Psoas muscle (tissue), 8 donors: Measurements from ENCODE around the gene MMP28. TPM values are rescaled to one million over a fixed set of nuclear protein-coding genes. Genes with fewer than 3 reads are reported as not detected.

Experiments
- ATAC-seq, 4 donors: fragments of 200-7000 bp; cut with Tn5 transposase; one replicate each; pipeline ENCODE4 v1.9.1; 2020; ENCODE audit warnings: moderate library complexity in 3 of 4, mild to moderate bottlenecking in 2 of 4
- DNase-seq, 2 donors: peaks; one replicate each; pipeline ENCODE4 v3.0.0-alpha.2; 2020
- H3K27ac ChIP-seq: fragments of 200-600 bp; one replicate; pipeline ENCODE4 v1.8.0; 2022
- H3K27me3 ChIP-seq, 3 donors: fragments of 200-600 bp in 1 of 3; one replicate each; pipeline versions ENCODE4 v1.6.1 to v1.8.0; 2013 to 2022; ENCODE audit warnings: low read length in 2 of 3, mild to moderate bottlenecking in 2 of 3, moderate library complexity in 1 of 3; ENCODE audit not compliant: insufficient read depth in 3 of 3
- H3K36me3 ChIP-seq, 2 donors: fragments of 200-600 bp in 1 of 2; one replicate each; pipeline versions ENCODE4 v1.6.1 to v1.8.0; 2013 to 2022; ENCODE audit warnings: low read depth in 1 of 2, mild to moderate bottlenecking in 1 of 2, moderate library complexity in 1 of 2; ENCODE audit not compliant: insufficient read depth in 1 of 2
- H3K4me1 ChIP-seq: fragments of 200-600 bp; one replicate; pipeline ENCODE4 v1.8.0; 2022
- H3K4me3 ChIP-seq: fragments of 200-600 bp; one replicate; pipeline ENCODE4 v1.8.0; 2022; ENCODE audit warnings: mild to moderate bottlenecking
- H3K9me3 ChIP-seq: fragments of 200-600 bp; one replicate; pipeline ENCODE4 v1.8.0; 2022
- WGBS, 3 donors: extraction: QIAGEN DNeasy Blood & Tissue Kit; methylation state at CpG; one replicate each; pipeline versions ENCODE4 v1.1.6 to v1.1.7; 2013; 5-methylcytosine and 5-hydroxymethylcytosine counted together
- intact Hi-C, 2 donors: fragments of 100-400 bp; cut with DNase I; formaldehyde crosslinking; loops; one replicate each; pipeline versions ENCODE4 v1.11.0 to v1.14.2; 2022
- polyA plus RNA-seq, 3 donors: library from polyadenylated mRNA; stranded (reverse); fragments of 200-250 nt; gene quantifications; one replicate each; pipeline ENCODE4 v1.2.3, GENCODE V29; 2013
- total RNA-seq, 4 donors: library from RNA; stranded (reverse); fragmentation: NEBNext Ultra II Directional in 2 of 4; extraction: Animal tissue kit (Norgen Biotek cat#: 25700) in 2 of 4; gene quantifications; one replicate each; pipeline versions ENCODE4 v1.2.1 to v1.2.4, GENCODE V29; 2021 to 2023
- TF ChIP-seq, protein P1 (sequence below): fragments of 200-600 bp; IDR thresholded peaks from one replicate; pipeline ENCODE4 v1.8.0; 2022; ENCODE audit warnings: antibody characterized with exemption
- donor health status: healthy with polysubstance abuse.
- donor health status: DM: no; HTN: no; CAD: no; lungs with moderate emphysema.
- donor health status: Bipolar disorder and iron deficiency.
- donor health status: healthy.
- donor health status: DM: yes; HTN: yes; CAD: no.
- donor health status: DM: no; HTN: no; CAD: no.
- donor health status: DM: no; HTN: no; CAD: no.
- donor health status: DM: yes; HTN: yes; CAD: no.

The MMP28 gene
- total and polyA plus RNA-seq, 7 donors, result 0.61 to 5.5 (median 1.7) TPM

DNA sequence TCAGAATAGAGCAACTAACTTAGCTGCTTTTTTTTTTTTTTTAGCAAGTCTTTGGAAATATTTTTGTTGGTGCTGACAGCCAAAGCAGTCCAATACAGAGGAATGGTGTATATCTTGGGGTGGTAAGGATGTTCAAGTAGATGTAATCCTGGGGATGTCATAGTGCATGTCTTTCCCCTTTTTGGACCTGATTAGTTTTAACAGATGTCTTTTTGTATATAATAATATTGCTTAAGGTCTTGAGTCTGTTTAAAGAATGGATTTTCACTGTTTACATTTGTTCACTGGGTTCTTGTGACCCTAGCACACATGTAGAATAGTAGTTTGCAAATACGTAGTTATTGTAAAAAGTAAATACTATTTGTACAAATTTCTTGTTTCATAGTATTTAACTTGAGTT, 21.8 kb upstream of the MMP28 start:
- Histone ChIP-seq H3K27me3 (no peaks in the 10 kb centered on the region), H3K9me3 (no peaks in the 10 kb centered on the region), H3K4me1 (peaks cover 18% of the 10 kb centered on the region), H3K36me3 (peaks cover 3 to 60% of the 10 kb centered on the region in 2 donors), H3K27ac (no peak overlapping the region), H3K4me3 (no peak overlapping the region)
- 86 to 91% (median 87%) methylated on average over 1 of the region's 1 CpG for WGBS, 3 donors
- intact Hi-C loops, result no loop called here
- no peak for ATAC-seq
- TF ChIP-seq, protein P1, sequence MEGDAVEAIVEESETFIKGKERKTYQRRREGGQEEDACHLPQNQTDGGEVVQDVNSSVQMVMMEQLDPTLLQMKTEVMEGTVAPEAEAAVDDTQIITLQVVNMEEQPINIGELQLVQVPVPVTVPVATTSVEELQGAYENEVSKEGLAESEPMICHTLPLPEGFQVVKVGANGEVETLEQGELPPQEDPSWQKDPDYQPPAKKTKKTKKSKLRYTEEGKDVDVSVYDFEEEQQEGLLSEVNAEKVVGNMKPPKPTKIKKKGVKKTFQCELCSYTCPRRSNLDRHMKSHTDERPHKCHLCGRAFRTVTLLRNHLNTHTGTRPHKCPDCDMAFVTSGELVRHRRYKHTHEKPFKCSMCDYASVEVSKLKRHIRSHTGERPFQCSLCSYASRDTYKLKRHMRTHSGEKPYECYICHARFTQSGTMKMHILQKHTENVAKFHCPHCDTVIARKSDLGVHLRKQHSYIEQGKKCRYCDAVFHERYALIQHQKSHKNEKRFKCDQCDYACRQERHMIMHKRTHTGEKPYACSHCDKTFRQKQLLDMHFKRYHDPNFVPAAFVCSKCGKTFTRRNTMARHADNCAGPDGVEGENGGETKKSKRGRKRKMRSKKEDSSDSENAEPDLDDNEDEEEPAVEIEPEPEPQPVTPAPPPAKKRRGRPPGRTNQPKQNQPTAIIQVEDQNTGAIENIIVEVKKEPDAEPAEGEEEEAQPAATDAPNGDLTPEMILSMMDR, result no peak
- DNase-seq, result no peak

DNA sequence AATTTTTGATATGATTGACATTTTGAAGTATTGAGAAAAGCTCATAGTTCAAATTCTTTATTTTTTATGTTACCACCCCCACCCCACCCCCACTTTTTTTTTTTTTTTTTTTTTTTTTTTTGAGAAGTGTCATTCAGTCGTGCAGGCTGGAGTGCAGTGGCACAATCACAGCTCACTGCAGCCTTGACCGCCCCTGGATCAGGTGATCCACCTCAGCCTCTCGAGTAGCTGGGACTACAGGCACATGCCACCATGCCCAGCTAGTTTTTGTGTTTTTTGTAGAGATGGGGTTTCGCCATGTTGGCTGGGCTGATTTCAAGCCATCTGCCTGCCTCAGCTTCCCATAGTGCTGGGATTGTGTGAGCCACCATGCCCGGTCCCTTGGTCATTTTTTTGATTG, 21.3 kb upstream of the MMP28 start:
- TF ChIP-seq, protein P1, result no peak
- H3K36me3 ChIP-seq, result peaks cover 3 to 56% of the 10 kb centered on the region in 2 donors
- ATAC-seq (no peak), DNase-seq (no peak)
- H3K4me1 ChIP-seq, result peaks cover 22% of the 10 kb centered on the region
- no peak overlapping the region for H3K27ac ChIP-seq
- 82 to 85% (median 85%) methylated on average over 5 of the region's 5 CpGs for WGBS, 3 donors
- no peak overlapping the region for H3K4me3 ChIP-seq
- no peaks in the 10 kb centered on the region for H3K9me3 ChIP-seq
- intact Hi-C loops, result no loop called here
- H3K27me3 ChIP-seq, result no peaks in the 10 kb centered on the region

DNA sequence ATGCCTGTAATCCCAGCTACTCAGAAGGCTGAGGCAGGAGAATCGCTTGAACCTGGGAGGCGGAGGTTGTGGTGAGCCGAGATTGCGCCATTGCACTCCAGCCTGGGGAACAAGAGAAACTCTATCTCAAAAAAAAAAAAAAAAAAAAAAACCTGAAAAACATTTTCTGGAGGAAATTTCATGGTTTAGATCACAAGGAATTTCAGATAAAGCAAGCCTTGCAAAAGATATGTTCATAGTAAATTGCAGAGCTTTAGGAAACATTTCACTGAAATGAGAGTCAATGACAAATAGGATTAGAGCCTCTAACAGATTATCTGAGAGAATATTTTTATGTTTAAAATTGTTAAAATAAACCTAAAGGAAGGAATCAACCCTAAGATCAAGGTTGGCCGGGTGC, 17.0 kb upstream of the MMP28 start:
- H3K27ac ChIP-seq, result no peak overlapping the region
- 90 to 91% (median 91%) methylated on average over 5 of the region's 5 CpGs for WGBS, 3 donors
- no peaks in the 10 kb centered on the region for H3K27me3 ChIP-seq
- no peak for ATAC-seq
- H3K36me3 ChIP-seq, result peaks cover 0 to 15% of the 10 kb centered on the region in 2 donors
- TF ChIP-seq, protein P1, result no peak
- intact Hi-C loops, result loop anchor here in 1 of 2 donors (5.0 kb wide), 1 partner anchor 225 kb away; the partner anchor contains the start of gene AP2B1
- no peaks in the 10 kb centered on the region for H3K9me3 ChIP-seq
- peaks cover 38% of the 10 kb centered on the region for H3K4me1 ChIP-seq
- no peak overlapping the region for H3K4me3 ChIP-seq
- DNase-seq, result no peak

DNA sequence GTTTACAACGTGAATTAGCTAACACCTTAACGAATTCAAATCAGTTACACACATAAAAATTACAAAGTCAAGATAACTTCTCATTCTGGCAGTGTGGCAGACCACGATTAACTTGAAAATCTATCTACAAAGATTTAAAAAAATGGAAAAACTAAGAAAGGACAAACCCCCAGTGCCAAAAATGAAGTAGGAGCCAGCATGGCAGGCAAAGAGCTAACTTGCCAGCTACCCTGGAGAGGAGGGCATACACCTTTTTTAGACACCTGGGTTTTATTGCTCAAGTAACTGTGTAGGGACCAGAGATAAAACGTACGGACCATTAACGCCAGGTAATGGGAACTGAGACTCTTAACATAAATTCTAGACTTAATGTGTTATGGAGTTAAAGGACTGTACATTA, 16.3 kb upstream of the MMP28 start:
- Histone ChIP-seq H3K27me3 (no peaks in the 10 kb centered on the region), H3K4me3 (no peak overlapping the region), H3K9me3 (no peaks in the 10 kb centered on the region), H3K36me3 (peaks cover 0 to 8% of the 10 kb centered on the region in 2 donors), H3K4me1 (peaks cover 34% of the 10 kb centered on the region), H3K27ac (no peak overlapping the region)
- TF ChIP-seq, protein P1, result no peak
- no peak for DNase-seq
- ATAC-seq, result no peak
- WGBS, 3 donors, result 67 to 80% (median 71%) methylated on average over 6 of the region's 6 CpGs
- intact Hi-C loops, result loop anchor here in 1 of 2 donors (5.0 kb wide), 1 partner anchor 224 kb away; the partner anchor contains the start of gene AP2B1

DNA sequence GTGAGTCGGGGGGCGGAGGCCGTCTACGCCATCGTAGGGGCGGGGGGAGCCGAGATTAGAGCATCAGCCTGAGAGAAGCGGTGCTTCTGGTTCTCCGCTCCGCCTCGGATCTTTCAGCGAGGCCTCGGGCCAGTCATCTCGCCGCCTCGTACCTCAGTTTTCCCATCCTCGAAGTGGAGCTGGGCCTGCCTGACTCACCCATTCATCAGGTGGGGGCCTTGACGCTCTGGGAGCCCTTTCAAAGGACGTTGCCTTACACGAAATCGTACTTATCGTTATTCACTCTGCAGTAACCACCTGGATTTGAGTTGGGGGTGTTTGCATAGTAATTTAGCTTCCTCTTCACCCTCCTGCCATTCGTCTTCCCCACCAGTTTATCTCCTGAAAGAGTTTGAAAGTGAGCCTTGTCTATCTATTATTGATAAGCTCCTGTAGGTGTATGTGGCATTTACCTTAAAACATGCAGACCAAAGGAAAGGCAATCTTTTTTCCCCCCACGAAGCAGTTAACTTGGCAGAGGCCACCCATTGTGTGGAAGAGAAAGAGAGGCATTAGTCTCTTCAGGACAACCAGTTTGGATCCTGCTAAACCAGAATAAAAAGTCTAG, 14.5 kb upstream of the MMP28 start:
- no peak for DNase-seq
- Histone ChIP-seq H3K4me3 (peak overlapping the region; percentile 87), H3K4me1 (peaks cover 25% of the 10 kb centered on the region), H3K27ac (peak overlapping the region; percentile 92), H3K27me3 (no peaks in the 10 kb centered on the region), H3K36me3 (no peaks in the 10 kb centered on the region), H3K9me3 (no peaks in the 10 kb centered on the region)
- ATAC-seq, result peak in 3 of 4 donors; percentile 15 to 35 (median 16)
- TF ChIP-seq, protein P1, result no peak
- 0 to 1% (median 1%) methylated on average over 23 to 24 of the region's 24 CpGs for WGBS, 3 donors
- intact Hi-C loops, result loop anchor here (1.0 to 5.0 kb wide), 3 partner anchors 43 to 223 kb away; partner anchors contain the start of gene AP2B1 (in 1 of the 2)
